Non-pigmented ciliary epithelial cell (primary cell): ENCODE data around the gene NREP.
A peak's percentile ranks its signal among the peaks of the same experiment; 100 is the strongest.

Experiments used
- DNase-seq: peaks from one replicate; pipeline ENCODE4 v3.0.0-alpha.2; 2010; ENCODE audit warnings: low read depth

Gene NREP

GRCh38 chr5:111765613-111766571, 8.9 kb upstream of the NREP start:
- DNase-seq, result no peak

GRCh38 chr5:111764019-111764418, 7.0 kb upstream of the NREP start:
- no peak for DNase-seq

GRCh38 chr5:111762895-111763294, 5.9 kb upstream of the NREP start:
- no peak for DNase-seq

- DNase-seq, result no peak
Measured at GRCh38 chr5:111758284-111758628, 1.3 kb upstream of the NREP start.

GRCh38 chr5:111757355-111758283, 625 bp upstream of the NREP start:
- peak; percentile 88 for DNase-seq

GRCh38 chr5:111755942-111756381, 1.0 kb downstream of the NREP start:
- DNase-seq, result no peak

- no peak for DNase-seq
Measured at GRCh38 chr5:111755345-111755941, 1.6 kb downstream of the NREP start.

- DNase-seq, result no peak
Measured at GRCh38 chr5:111753884-111754589, 3.0 kb downstream of the NREP start.

GRCh38 chr5:111752426-111752965, 4.5 kb downstream of the NREP start:
- no peak for DNase-seq

GRCh38 chr5:111749303-111750026, 7.5 kb downstream of the NREP start:
- no peak for DNase-seq

GRCh38 chr5:111748304-111748763, 8.7 kb downstream of the NREP start:
- DNase-seq, result no peak

GRCh38 chr5:111747337-111747736, 9.7 kb downstream of the NREP start:
- no peak for DNase-seq

GRCh38 chr5:111746791-111747190, 10.2 kb downstream of the NREP start:
- no peak for DNase-seq

GRCh38 chr5:111745075-111745739, 11.8 kb downstream of the NREP start:
- DNase-seq, result no peak

GRCh38 chr5:111744455-111744854, 12.5 kb downstream of the NREP start:
- DNase-seq, result no peak

GRCh38 chr5:111743988-111744387, 13.0 kb downstream of the NREP start:
- DNase-seq, result no peak

- DNase-seq, result no peak
Measured at GRCh38 chr5:111743512-111743911, 13.5 kb downstream of the NREP start.

GRCh38 chr5:111742177-111742994, 14.6 kb downstream of the NREP start:
- no peak for DNase-seq

GRCh38 chr5:111741278-111741677, 15.7 kb downstream of the NREP start:
- DNase-seq, result no peak
